Measurements from ENCODE around the gene NDUFC1.
"Not testable (repeated sequence)": the region's sequence is repeated elsewhere in the genome, so short reads cannot be mapped to it uniquely, and the experiment has no call there.

Gene NDUFC1

DNA sequence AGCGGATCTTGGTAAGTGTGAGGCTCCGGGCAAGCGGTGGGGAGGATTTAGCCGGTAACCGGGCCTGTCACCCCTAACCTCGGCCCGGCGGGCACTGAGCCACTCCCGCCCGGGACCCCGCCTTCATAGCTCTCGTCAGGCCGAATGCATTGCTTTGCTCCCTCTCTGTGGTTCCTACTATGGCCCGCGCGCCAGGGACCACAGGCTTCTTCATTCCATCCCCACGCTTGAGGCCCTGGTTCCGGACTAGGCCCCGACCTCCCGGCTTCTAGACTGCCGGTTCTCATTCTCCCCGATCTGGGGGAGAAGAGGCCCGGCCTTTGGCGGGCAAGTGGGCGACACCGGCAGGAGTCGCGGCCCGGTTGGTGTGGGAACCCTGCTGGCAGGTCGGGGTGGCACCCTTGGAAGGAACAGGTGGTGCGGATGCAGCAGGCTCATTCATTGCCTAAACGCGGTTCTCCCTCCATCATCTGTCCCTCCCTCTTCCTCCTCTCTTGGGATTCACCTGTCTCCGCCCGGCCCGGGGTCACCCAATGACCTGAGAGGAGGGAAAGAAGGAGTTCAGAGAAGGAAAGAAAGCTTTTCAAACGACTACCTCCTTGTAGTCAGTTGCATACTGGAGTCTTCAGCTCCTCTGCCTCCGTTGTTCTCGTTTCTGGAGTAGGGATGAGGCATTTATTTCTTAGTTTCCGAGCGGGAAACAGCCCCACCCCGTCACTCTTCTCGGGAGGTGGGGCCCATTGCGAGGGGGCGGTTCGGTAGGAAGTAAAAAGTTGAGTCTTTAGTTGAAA lies at the start of gene NDUFC1:
TSS of gene NDUFC1 (minus strand) at position 657 of the 791 bp plus-strand sequence. CDS start 6,679 bp downstream, outside the sequence.
- DNase-seq = peak; percentile 61

- DNase-seq = no peak
Measured at GRCh38 chr4:139337612-139338011, 35.3 kb upstream of the NDUFC1 start.

DNA sequence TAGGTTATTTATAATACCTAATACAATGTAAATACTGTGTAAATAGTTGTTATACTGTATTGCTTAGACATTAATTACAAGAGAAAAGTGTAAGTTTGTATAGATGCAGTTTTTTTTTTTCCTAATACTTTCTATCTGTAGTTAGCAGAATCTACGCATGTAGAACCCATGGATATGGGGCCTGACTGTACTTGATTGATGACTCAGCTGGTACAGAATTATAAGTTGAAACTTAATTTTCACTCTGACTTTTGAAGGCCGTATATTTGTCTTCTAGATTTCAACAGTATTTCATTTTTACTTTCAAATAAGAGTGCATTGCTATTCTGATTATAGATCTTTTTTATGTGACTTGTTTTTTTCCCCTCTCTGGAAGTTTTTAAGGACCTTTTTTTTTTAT lies 30.8 kb upstream of the NDUFC1 start:
- no peak for DNase-seq

DNA sequence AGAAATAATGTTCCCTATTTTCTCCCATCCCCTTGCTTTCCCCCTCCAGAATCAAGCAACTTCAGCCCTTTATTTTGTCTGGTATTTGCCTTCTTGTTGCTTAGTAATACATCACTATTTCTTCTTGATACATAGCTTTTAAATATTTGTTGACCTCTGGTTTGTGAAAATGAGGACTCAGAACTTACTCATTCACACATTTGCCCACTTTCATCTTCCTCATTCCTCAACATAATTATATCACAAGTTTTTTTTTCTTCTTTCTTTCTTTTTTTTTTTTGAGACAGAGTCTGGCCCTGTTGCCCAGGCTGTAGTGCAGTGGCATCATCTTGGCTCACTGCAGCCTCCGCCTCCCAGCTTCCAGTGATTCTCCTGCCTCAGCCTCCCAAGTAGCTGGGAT lies 28.9 kb upstream of the NDUFC1 start:
- DNase-seq = no peak

DNA sequence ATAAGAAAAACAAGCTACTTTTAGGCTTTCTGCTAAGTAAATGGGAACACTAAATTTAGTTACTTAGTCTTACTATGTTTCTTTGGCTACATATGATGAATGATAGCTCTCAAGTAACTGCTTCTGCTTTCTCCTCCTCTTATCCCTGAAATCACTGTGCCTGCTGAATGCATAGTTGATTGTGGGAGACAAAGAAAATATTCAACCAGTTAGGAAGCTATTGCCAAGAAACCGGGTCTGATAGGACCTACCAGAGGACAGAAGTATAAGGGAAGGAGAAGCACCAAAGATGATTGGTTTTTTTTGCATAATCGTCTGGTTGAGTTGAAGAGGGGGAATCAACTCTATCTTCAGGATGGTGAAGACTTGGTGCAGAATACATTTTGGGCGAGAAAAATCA lies 28.0 kb upstream of the NDUFC1 start:
- DNase-seq = no peak

DNA sequence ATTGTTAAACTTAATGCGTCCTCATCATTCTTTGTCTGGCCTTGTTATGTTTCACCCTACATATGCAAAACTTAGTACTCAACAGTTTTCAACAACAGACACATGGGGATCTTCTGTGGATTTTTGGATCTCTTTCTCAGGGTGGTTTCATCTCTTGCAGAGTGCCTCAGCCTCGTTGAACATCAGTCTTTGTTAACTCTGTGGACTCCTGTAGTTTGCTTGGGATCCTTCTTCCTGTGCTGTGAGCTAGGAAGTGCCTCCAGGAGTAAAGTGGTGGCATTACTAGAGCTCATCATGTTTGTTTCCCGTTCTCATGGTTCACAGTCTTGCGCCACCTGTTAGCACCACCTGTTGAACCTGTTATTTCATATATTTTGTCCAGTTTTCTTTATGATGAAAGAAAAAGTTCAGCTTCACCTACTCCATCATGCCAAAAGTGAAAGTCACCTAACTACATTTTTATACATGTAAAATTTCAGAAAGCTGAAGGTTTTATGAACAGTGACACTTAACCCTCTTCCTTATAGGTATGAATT lies 27.5 kb upstream of the NDUFC1 start:
- no peak for DNase-seq

DNA sequence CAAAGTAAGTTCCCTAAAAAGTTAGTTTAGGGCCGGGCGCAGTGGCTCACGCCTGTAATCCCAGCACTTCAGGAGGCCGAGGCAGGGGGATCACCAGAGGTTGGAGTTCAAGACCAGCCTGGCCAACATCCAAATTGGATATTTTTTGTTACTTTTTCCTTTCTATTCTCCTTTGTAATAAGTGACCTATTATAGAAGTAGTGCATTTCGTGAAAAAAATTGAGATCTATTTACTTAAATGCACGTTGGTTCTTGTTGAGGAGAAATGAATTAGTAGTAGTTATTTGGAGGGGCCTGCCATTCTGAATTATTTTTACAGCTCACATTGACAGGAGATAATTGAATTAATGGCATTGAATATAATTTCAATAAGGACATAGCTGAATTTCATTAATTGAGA lies 22.3 kb upstream of the NDUFC1 start:
- DNase-seq = no peak

DNA sequence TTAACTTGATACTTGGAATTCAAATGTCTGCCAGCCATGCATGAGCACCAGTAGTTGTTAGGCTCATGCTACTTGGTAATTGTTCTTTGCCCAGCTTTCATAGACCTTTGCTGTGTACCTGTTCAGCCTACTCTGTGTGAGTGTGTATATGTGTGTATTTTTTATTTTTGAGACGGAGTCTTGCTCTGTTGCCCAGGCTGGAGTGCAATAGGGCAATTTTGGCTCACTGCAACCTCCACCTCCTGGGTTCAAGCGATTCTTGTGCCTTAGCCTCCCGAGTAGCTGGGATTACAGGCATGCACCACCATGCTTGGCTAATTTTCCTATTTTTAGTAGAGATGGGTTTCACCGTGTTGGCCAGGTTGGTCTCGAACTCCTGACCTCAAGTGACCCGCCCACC lies 20.3 kb upstream of the NDUFC1 start:
- not testable (repeated sequence) for DNase-seq

GRCh38 chr4:139322070-139322469 lies 19.8 kb upstream of the NDUFC1 start:
- DNase-seq = not testable (repeated sequence)

DNA sequence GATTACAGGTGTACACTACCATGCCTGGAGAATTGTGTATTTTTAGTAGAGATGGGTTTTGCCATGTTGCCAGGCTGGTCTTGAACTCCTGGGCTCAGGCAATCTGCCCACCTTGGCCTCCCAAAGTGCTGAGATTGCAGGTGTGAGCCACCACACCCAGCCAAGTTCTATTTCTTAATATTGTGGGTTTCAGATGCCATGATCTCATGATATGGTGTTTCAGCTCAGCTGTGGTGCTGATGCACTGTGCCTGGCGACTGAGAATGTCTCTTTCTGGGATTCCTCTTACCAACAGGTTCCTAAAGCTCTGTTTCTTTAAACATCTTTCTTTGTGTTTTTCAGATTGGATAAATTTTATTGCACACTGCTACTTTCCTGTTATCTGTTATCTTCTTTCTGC lies 17.3 kb upstream of the NDUFC1 start:
- no peak for DNase-seq

GRCh38 chr4:139317635-139318034 lies 15.4 kb upstream of the NDUFC1 start:
- DNase-seq = no peak

DNA sequence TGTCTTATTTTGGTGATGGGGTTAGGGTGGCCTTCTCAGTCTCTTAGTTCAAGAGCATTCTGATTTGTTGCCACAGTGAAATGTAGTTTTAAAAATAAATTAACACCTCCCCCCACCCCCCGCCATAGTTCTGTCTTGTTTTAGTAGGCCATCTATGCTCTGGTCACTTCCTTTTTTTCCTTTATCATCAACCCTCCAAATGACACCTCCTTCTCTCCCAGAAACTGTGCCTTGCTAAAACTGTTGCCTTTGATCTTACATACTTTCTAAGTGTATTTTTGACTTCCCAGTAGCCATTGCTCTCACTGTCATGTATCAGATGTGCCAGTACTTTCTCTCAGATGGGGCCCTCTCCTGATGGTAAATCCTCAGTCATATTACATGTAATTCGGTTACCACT lies 14.5 kb upstream of the NDUFC1 start:
- no peak for DNase-seq

DNA sequence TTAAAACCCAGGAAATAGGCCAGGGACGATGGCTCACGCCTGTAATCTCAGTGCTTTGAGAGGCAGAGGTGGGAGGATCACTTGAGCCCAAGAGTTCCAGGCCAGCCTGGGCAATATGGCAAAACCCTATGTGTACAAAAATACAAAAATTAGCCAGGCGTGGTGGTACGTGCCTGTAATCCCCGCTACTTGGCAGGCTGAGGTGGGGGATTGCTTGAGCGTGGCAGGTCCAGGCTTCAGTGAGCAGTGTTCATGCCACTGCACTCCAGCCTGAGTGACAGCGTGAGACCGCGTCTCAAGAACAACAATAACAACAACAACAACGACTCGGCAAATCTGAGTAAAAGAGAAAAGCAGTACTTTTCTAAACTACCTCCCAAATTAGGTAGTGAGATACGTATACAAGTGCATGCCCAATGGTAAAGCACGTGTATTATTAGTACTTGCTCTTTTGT lies 13.0 kb upstream of the NDUFC1 start:
- no peak for DNase-seq

DNA sequence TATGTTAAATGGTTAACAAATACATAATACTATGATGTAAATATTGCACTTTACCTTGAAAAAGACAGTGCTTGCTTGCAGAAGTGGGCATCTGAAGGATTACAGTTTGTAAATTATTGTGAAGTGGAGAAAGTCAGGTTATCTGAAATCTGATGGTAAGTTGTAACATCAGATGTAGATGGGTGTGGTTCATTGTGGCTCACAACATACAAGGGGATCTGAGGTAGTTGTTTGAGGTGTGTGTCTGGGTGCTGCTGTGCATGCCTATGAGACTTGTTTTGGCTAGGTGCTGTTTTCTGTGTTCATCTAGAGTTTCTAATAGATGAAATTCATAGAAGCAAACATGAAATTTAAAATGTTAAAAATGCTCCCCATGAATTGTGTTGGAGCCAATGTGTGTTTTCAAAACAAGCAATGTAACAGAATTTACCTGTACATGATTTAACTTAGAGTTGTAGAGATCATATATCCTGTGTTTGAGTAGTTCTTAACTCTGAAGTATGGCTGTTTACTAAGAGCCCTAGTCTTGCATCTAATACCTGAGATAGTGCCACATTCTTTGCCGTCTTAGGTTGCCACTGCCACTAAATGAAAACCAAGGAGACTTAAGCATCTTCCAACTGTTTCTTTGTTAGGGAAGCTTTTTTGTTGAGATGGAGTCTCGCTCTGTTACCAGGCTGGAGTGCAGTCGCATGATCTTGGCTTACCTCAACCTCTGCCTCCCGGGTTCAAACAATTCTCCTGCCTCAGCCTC lies 11.9 kb upstream of the NDUFC1 start:
- DNase-seq = no peak

DNA sequence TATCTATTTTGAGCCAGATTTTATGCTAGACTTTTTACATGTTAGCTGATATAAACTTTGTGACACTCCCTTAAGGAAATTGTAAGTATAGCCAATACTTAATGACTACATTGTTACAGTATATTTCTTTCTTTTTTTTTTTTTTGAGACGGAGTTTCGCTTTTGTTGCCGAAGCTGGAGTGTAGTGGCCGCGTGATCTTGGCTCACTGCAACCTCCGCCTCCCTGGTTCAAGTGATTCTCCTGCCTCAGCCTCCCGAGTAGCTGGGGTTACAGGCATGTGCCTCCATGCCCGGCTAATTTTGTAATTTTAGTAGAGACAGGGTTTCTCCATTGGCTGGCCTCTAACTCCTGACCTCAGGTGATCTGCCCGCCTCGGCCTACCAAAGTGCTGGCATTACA lies 11.1 kb upstream of the NDUFC1 start:
- not testable (repeated sequence) for DNase-seq

- DNase-seq = no peak
Measured at GRCh38 chr4:139312552-139313332, 10.5 kb upstream of the NDUFC1 start.

- no peak for DNase-seq
Measured at GRCh38 chr4:139311909-139312308, 9.6 kb upstream of the NDUFC1 start.

- no peak for DNase-seq
Measured at GRCh38 chr4:139304920-139305319, 2.6 kb upstream of the NDUFC1 start.

GRCh38 chr4:139301113-139301820 lies 1.0 kb downstream of the NDUFC1 start, which contains the start of gene NAA15:
NAA15 (plus strand) TSS chr4:139301505; CDS start chr4:139301778, 273 bp downstream.
- peak; percentile 97 for DNase-seq

DNA sequence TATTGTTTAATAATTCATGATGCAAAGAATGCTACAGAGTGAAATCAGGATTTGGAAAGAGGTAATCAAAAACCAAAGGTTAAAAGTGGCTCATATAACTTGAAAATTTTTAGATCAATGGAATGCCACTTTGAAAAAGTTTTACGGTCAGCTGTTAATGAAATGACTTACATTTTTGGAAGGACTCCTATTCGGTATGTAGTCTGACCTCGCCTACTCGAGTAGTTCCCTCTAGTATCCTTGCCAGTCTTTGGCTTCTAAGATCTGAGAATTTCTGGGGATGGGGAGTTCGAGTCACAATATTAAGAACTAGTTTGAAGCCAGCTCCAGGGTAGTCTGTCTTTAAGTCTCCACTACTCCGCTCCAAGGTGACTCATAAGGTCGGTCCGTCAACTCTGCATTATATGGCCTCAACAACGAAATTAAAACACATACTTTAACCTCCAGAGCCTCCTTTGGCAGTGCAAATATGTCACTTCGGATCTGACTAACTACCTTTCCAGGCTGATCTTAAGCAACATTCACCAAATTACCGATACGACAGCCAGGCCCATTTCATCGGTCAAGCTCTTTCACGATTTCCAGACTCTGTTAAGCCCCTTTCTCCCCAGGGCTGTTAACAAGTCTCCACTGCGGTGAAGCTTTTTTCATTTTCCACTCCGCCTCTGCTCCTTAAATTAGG lies 1.7 kb downstream of the NDUFC1 start:
- peak; percentile 62 for DNase-seq

DNA sequence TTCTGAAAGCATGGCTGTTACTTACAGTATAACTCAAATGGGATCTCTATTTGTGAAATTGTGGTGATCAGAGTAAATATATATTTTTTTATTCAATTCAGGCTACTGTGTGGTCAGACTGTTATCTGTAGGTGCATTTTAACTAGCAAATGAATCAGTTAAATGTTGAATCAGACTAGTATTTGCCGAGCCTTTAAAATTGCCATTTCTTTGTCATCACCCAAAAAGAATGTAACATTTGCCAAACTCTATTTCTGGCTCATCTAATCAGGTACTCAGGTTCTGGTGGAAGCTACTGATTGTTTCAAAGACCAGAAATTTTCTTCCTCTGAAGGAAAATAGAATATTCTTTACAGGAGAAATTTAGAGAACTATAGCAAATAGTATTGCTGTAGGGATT lies 2.7 kb downstream of the NDUFC1 start:
- DNase-seq = no peak

- DNase-seq = peak; percentile 45
Measured at GRCh38 chr4:139297001-139297410, 5.3 kb downstream of the NDUFC1 start.

Data from NCI-H526 treated with DMSO at 0.1 percent for 48 hours (cell line).